ENCODE data around the gene TRIM52. TPM values are rescaled to one million over a fixed set of nuclear protein-coding genes. Genes with fewer than 3 reads are reported as not detected.

Gene TRIM52
- total and polyA plus RNA-seq, 8 donors, result 5.6 to 18.1 (median 8.7) TPM

- intact Hi-C loops (cut with DNase I), result no loop called here
- Histone ChIP-seq H3K36me3 (peaks cover 6 to 56% (median 37%) of the 10 kb centered on the region in 3 donors), H3K4me1 (no peaks in the 10 kb centered on the region), H3K9me3 (no peaks in the 10 kb centered on the region), H3K27me3 (no peaks in the 10 kb centered on the region), H3K4me3 (no peak overlapping the region), H3K27ac (no peak overlapping the region)
- DNase-seq, result no peak
- no peak for FAIRE-seq
- TF ChIP-seq CTCF (IDR thresholded peaks at IDR 0.05), result no peak
- WGBS, 2 donors, result 87 to 90% methylated on average over 22 of the region's 22 CpGs
- ATAC-seq, result peak in 1 of 4 donors; percentile 17
Observed at GRCh38 chr5:181234455-181235306, 26.3 kb downstream of the TRIM52 start.

- FAIRE-seq (no peak), ATAC-seq (peak in 2 of 4 donors; percentile 5 to 7), DNase-seq (no peak)
- no peak overlapping the region for H3K27ac ChIP-seq
- no peak for TF ChIP-seq CTCF (IDR thresholded peaks at IDR 0.05)
- intact Hi-C loops (cut with DNase I), result no loop called here
- no peaks in the 10 kb centered on the region for H3K27me3 ChIP-seq
- H3K4me3 ChIP-seq, result no peak overlapping the region
- peaks cover 6 to 48% (median 30%) of the 10 kb centered on the region in 3 donors for H3K36me3 ChIP-seq
- no peaks in the 10 kb centered on the region for H3K4me1 ChIP-seq
- no peaks in the 10 kb centered on the region for H3K9me3 ChIP-seq
- WGBS, 2 donors, result 91 to 94% methylated on average over 19 to 24 of the region's 24 CpGs
Observed at GRCh38 chr5:181233801-181234454, 27.0 kb downstream of the TRIM52 start.

GRCh38 chr5:181233088-181233800, 27.7 kb downstream of the TRIM52 start:
- Histone ChIP-seq H3K36me3 (peaks cover under 1 to 41% (median 23%) of the 10 kb centered on the region in 3 donors), H3K4me3 (no peak overlapping the region), H3K9me3 (no peaks in the 10 kb centered on the region), H3K27ac (no peak overlapping the region), H3K27me3 (no peaks in the 10 kb centered on the region), H3K4me1 (no peaks in the 10 kb centered on the region)
- intact Hi-C loops (cut with DNase I), result no loop called here
- FAIRE-seq (no peak), DNase-seq (no peak), ATAC-seq (no peak)
- TF ChIP-seq CTCF (IDR thresholded peaks at IDR 0.05), result no peak
- WGBS, 2 donors, result 73 to 77% methylated on average over 16 of the region's 16 CpGs

GRCh38 chr5:181232593-181232992, 28.4 kb downstream of the TRIM52 start:
- H3K27ac ChIP-seq, result no peak overlapping the region
- H3K9me3 ChIP-seq, result no peaks in the 10 kb centered on the region
- no peak for TF ChIP-seq CTCF (IDR thresholded peaks at IDR 0.05)
- FAIRE-seq, result no peak
- no peaks in the 10 kb centered on the region for H3K4me1 ChIP-seq
- no peak for ATAC-seq
- H3K36me3 ChIP-seq, result peaks cover 0 to 35% (median 17%) of the 10 kb centered on the region in 3 donors
- DNase-seq, result no peak
- no peaks in the 10 kb centered on the region for H3K27me3 ChIP-seq
- WGBS, 2 donors, result 81 to 85% methylated on average over 18 of the region's 18 CpGs
- intact Hi-C loops (cut with DNase I), result no loop called here
- H3K4me3 ChIP-seq, result no peak overlapping the region

Measured in pancreas (tissue), 10 donors.